HCT116 (cell line): ENCODE data around the gene GP1BA.

Source experiments
- EZH2 ChIP-seq: fragments of 200-600 bp; sonication (generic); IDR thresholded peaks from 2 replicates; pipeline ENCODE4 v1.6.1; 2017; ENCODE audit warnings: antibody characterized with exemption, mixed run types
- POLR2A ChIP-seq: IDR thresholded peaks from 2 replicates; pipeline ENCODE4 v1.7.0; 2011; ENCODE audit warnings: borderline replicate concordance; ENCODE audit not compliant: insufficient read depth, insufficient read length; ENCODE audit errors: extremely low read depth

- no peak for TF ChIP-seq POLR2A
- no peak for TF ChIP-seq EZH2
Measured at GRCh38 chr17:4951486-4951885, 19.4 kb downstream of the GP1BA start.
